Heart left ventricle (tissue), 16 donors: Measurements from ENCODE around the gene SLC35F3. TPM values are rescaled to one million over a fixed set of nuclear protein-coding genes. Genes with fewer than 3 reads are reported as not detected.
"Not testable (repeated sequence)": the region's sequence is repeated elsewhere in the genome, so short reads cannot be mapped to it uniquely, and the experiment has no call there.

Experiments
- ATAC-seq, 4 donors: fragments of 200-7000 bp; cut with Tn5 transposase; one replicate each; pipeline ENCODE4 v1.9.1; 2020 to 2022; ENCODE audit warnings: moderate library complexity in 4 of 4, mild to moderate bottlenecking in 3 of 4, moderate number of reproducible peaks in 1 of 4
- DNase-seq, 5 donors: peaks; one replicate each; pipeline ENCODE4 v3.0.0-alpha.2; 2020
- H3K27ac ChIP-seq, 12 donors: fragments of 200-600 bp; sonication (generic) in 4 of 12; one replicate each; pipeline versions ENCODE4 v1.5.0 to v1.8.0; 2016 to 2022; ENCODE audit warnings: mild to moderate bottlenecking in 2 of 12
- H3K27me3 ChIP-seq, 9 donors: fragments of 200-600 bp; sonication (generic) in 2 of 9; one replicate each; pipeline versions ENCODE4 v1.5.1 to v1.8.0; 2016 to 2022; ENCODE audit warnings: mild to moderate bottlenecking in 3 of 9
- H3K36me3 ChIP-seq, 9 donors: fragments of 200-600 bp; sonication (generic) in 2 of 9; one replicate each; pipeline versions ENCODE4 v1.5.0 to v1.8.0; 2018 to 2022; ENCODE audit warnings: mild to moderate bottlenecking in 2 of 9
- H3K4me1 ChIP-seq, 12 donors: fragments of 200-600 bp; sonication (generic) in 4 of 12; one replicate each; pipeline versions ENCODE4 v1.5.0 to v1.8.0; 2016 to 2022; ENCODE audit warnings: mild to moderate bottlenecking in 3 of 12
- H3K4me3 ChIP-seq, 12 donors: fragments of 200-600 bp; sonication (generic) in 4 of 12; one replicate each; pipeline versions ENCODE4 v1.5.0 to v1.8.0; 2017 to 2022; ENCODE audit warnings: mild to moderate bottlenecking in 9 of 12, moderate library complexity in 4 of 12
- H3K9me3 ChIP-seq, 12 donors: fragments of 200-600 bp; sonication (generic) in 4 of 12; one replicate each; pipeline versions ENCODE4 v1.5.0 to v1.8.0; 2016 to 2022; ENCODE audit warnings: mild to moderate bottlenecking in 1 of 12
- POLR2A ChIP-seq, 2 donors: fragments of 450-650 bp; IDR thresholded peaks; one replicate each; pipeline ENCODE4 v1.6.1; 2017; ENCODE audit warnings: antibody characterized with exemption in 2 of 2, mild to moderate bottlenecking in 2 of 2, moderate library complexity in 2 of 2
- WGBS, 4 donors: extraction: QIAGEN DNeasy Blood & Tissue Kit in 2 of 4; methylation state at CpG; one replicate each; pipeline versions ENCODE4 v1.1.5 to v1.1.7; 2013 to 2018; 5-methylcytosine and 5-hydroxymethylcytosine counted together
- intact Hi-C, 10 donors: fragments of 100-400 bp; cut with DNase I; formaldehyde crosslinking; loops; one replicate each; pipeline versions ENCODE4 v1.11.1 to v1.14.2; 2022
- polyA plus RNA-seq, 2 donors: library from polyadenylated mRNA; stranded (reverse); fragments of 200-250 nt; gene quantifications; one replicate each; pipeline ENCODE4 v1.2.3, GENCODE V29; 2013
- total RNA-seq, 9 donors: library from RNA; depleted of rRNA in 2 of 9; stranded (reverse); fragments of >200 nt in 2 of 9; fragmentation: NEBNext Ultra II Directional in 3 of 9; extraction: Animal tissue kit (Norgen Biotek cat#: 25700) in 3 of 9; gene quantifications; one replicate each; pipeline versions ENCODE4 v1.1.0 to v1.2.4, GENCODE V29; 2016 to 2023
- TF ChIP-seq, protein P1 (sequence below), 12 donors: fragments of 200-600 bp; sonication (generic) in 4 of 12; IDR thresholded peaks; one replicate each; pipeline versions ENCODE4 v1.5.0 to v1.8.0; 2018 to 2022; ENCODE audit warnings: antibody characterized with exemption in 12 of 12, mild to moderate bottlenecking in 5 of 12
- donor health status: ischemic (EF 13 %, LVEDD 7.1; RV severe dilation, severe dysfunction).
- donor health status: healthy with polysubstance abuse.
- donor health status: DM: no; HTN: yes; CAD: no.
- donor health status: DM: no; HTN: no; CAD: no.
- donor health status: ischemic (EF 25% LVEDD 6.9; RV normal size, moderate dysfunction).
- donor health status: ischemic (EF 25% LVEDD 5.7; RV mildly dilated, moderate dysfunction).
- donor health status: healthy.
- donor health status: DM: yes; HTN: yes; CAD: no.
- donor health status: ischemic (EF 35%, LVEDD 5.7; RV mildly dilated, moderate dysfunction).
- donor health status: nonischemic (EF 11% LVEDD 7.7; RV severe dilation, severe dysfunction).
- donor health status: DM: yes; HTN: yes; CAD: no.
- donor health status: PGD.
- donor health status: ischemic (EF 29% LVEDD 5.4; RV normal size, mild dysfunction).
- donor health status: nonischemic (EF 23%, LVEDD 6.1; RV moderate dilation, normal function).

Gene SLC35F3
- total and polyA plus RNA-seq, 11 donors: 0.03 to 0.11 (median 0.11) TPM; not detected in 8

DNA sequence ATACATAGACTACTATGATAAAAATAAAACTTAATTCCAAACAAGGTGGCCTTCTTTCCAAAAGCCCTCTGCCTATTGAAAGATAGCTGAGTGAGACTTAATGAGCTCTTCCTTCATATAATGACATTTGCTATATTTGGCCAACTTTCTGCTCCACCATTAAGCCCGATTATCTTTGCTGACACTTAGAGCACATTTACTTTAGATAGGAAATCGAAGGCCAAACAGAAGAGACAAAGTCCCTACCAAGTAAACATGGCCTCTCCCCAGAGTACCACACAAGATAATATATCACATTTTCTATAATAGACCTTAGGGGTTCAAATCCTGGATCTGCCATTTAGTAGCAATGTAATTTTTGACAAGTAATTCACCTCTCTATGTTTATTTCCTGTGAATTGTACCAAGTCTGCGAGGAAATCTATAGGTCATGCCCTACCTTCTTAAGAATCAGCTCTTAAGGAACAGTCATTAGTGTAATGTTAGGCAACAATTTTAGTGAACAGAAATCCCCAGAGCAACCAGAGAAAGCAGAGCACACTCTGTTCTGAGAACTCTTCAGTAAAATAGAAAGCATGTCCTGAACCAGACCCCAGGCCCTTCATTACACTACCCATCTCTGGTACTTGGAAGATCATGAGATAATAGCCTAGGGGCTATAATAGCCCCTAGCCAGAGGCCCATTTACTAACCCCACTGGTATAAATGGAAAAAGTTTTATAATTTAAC lies 451.5 kb downstream of the SLC35F3 start:
- H3K9me3 ChIP-seq: peaks cover 0 to 5% (median 0%) of the 10 kb centered on the region in 12 donors
- no peak for DNase-seq
- peaks cover 0 to 25% (median 0%) of the 10 kb centered on the region in 9 donors for H3K27me3 ChIP-seq
- intact Hi-C loops: no loop called here
- H3K4me1 ChIP-seq: no peaks in the 10 kb centered on the region
- no peak for TF ChIP-seq POLR2A (IDR thresholded peaks at IDR 0.05)
- TF ChIP-seq, protein P1, sequence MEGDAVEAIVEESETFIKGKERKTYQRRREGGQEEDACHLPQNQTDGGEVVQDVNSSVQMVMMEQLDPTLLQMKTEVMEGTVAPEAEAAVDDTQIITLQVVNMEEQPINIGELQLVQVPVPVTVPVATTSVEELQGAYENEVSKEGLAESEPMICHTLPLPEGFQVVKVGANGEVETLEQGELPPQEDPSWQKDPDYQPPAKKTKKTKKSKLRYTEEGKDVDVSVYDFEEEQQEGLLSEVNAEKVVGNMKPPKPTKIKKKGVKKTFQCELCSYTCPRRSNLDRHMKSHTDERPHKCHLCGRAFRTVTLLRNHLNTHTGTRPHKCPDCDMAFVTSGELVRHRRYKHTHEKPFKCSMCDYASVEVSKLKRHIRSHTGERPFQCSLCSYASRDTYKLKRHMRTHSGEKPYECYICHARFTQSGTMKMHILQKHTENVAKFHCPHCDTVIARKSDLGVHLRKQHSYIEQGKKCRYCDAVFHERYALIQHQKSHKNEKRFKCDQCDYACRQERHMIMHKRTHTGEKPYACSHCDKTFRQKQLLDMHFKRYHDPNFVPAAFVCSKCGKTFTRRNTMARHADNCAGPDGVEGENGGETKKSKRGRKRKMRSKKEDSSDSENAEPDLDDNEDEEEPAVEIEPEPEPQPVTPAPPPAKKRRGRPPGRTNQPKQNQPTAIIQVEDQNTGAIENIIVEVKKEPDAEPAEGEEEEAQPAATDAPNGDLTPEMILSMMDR (IDR thresholded peaks at IDR 0.05): no peak
- H3K36me3 ChIP-seq: no peaks in the 10 kb centered on the region
- no peak overlapping the region for H3K4me3 ChIP-seq
- H3K27ac ChIP-seq: no peak overlapping the region
- no peak for ATAC-seq
- WGBS, 4 donors: 61 to 78% (median 72%) methylated on average over 3 of the region's 3 CpGs

DNA sequence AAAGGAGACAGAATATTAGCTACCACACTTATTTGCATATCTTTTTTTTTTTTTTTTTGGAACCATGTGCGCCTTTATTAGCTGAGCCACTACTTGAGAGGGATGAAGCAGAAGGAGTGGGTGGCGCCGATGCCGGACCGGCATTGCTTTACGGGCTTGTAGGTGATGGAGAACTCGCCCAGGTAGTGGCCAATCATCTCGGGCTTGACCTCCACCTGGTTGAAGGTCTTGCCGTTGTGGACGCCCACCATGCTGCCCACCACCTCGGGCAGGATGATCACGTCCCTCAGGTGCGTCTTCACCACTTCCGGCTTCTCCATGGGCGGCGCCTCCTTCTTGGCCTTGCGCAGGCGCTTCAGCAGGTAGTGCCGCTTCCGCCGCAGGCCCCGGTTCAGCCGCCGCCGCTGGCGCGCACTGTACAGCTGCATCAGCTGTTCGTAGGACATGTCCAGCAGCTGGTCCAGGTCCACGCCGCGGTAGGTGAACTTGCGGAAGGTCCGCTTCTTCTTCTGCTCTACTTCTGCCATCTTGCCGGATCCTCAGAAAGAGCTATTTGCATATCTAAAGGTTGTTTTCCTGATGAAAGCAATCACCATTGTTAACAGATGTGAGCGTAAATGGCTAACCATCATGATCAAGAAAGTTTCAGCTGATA lies 452.3 kb downstream of the SLC35F3 start:
- peaks cover 0 to 25% (median 0%) of the 10 kb centered on the region in 9 donors for H3K27me3 ChIP-seq
- peak in 1 of 5 donors; percentile 63 for DNase-seq
- H3K9me3 ChIP-seq, H3K4me1 ChIP-seq, H3K36me3 ChIP-seq, intact Hi-C loops, H3K27ac ChIP-seq: not testable (repeated sequence)
- 45 to 60% (median 51%) methylated on average over 35 of the region's 35 CpGs for WGBS, 4 donors
- H3K4me3 ChIP-seq: peak overlapping the region in 8 of 12 donors; percentile 24 to 42 (median 32)
- peak in 2 of 4 donors; percentile 33 to 61 for ATAC-seq

GRCh38 chr1:234357831-234358230 lies 453.4 kb downstream of the SLC35F3 start:
- TF ChIP-seq, protein P1 (IDR thresholded peaks at IDR 0.05): no peak
- TF ChIP-seq POLR2A (IDR thresholded peaks at IDR 0.05): no peak
- intact Hi-C loops: no loop called here
- no peak overlapping the region for H3K4me3 ChIP-seq
- no peak overlapping the region for H3K27ac ChIP-seq
- H3K27me3 ChIP-seq: peaks cover 0 to 25% (median 0%) of the 10 kb centered on the region in 9 donors
- ATAC-seq (no peak), DNase-seq (no peak)
- H3K4me1 ChIP-seq: no peaks in the 10 kb centered on the region
- peaks cover 0 to 5% (median 0%) of the 10 kb centered on the region in 12 donors for H3K9me3 ChIP-seq
- H3K36me3 ChIP-seq: no peaks in the 10 kb centered on the region

GRCh38 chr1:234361102-234361603 lies 456.7 kb downstream of the SLC35F3 start:
- DNase-seq (no peak), ATAC-seq (no peak)
- no peak overlapping the region for H3K4me3 ChIP-seq
- intact Hi-C loops: no loop called here
- H3K36me3 ChIP-seq: no peaks in the 10 kb centered on the region
- H3K27me3 ChIP-seq: peaks cover 0 to 19% (median 0%) of the 10 kb centered on the region in 9 donors
- H3K4me1 ChIP-seq: no peaks in the 10 kb centered on the region
- no peaks in the 10 kb centered on the region for H3K9me3 ChIP-seq
- TF ChIP-seq, protein P1 (IDR thresholded peaks at IDR 0.05): no peak
- TF ChIP-seq POLR2A (IDR thresholded peaks at IDR 0.05): no peak
- 75 to 85% (median 83%) methylated on average over 3 of the region's 3 CpGs for WGBS, 4 donors
- H3K27ac ChIP-seq: no peak overlapping the region
